ENCODE results near the gene HOXA2. TPM values are rescaled to one million over a fixed set of nuclear protein-coding genes. Genes with fewer than 3 reads are reported as not detected.

Gene HOXA2
- total and polyA plus RNA-seq, 2 of the 8 experiments (the other 6 are each of a cell fraction or from before 2014, with no cell fraction given) = not detected

DNA sequence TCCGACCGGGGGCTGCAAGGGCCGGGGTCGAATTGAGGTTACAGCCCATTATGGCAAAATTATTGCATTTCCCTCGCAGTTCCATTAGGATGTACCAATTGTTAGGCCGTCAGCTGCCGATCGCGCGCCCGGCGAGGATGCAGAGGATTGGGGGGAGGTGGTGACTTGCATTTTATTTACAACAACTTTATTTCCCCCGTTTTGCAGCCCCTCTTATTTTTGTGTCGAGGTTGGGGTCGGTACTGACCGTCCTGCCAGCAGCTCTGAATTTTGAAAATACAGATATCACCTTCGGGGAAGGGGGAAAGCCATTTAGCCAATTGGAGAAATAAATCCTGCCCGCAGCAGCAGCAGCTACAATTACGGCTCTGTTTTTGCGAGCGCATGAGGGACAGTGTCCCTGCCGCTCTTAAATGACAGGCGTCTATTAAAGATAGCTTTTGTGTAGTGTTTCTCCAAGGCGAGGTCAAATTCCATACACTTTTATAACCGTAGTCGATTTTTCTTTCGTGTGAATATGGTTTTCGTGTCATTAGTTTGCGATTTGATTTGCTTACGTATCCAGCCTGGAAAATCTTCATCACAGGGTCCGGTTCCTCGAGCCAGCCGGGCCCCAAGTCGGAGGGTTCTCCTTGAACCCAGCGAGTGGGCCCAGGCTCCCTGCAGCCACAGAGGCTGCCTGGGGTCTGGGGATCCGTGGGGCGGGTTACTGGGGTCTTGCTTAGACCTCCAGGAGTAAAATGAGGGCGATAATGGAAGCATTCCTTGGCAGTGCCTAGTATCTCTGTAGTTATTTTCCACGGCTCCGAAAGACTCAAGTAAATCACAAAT lies 41.7 kb upstream of the HOXA2 start (continued):
- no peak for TF ChIP-seq TBP (IDR thresholded peaks at IDR 0.05; ENCODE audit: low read depth, low read length)
- TF ChIP-seq RAD21 (IDR thresholded peaks at IDR 0.05 in 1 of 2, conservative IDR thresholded peaks at IDR 0.05 in 1 of 2; ENCODE audit: low read depth in 2 of 2, low read length in 2 of 2) = no peak
- no peak for TF ChIP-seq BRCA1 (IDR thresholded peaks at IDR 0.05; ENCODE audit: low read depth, low read length)
- no peak for TF ChIP-seq TEAD4 (IDR thresholded peaks at IDR 0.05; ENCODE audit: low read depth, low read length)
- no peak for TF ChIP-seq MAFK (IDR thresholded peaks at IDR 0.05; ENCODE audit: low read depth, low read length)
- TF ChIP-seq POLR2A (IDR thresholded peaks at IDR 0.05; ENCODE audit: control extremely low read depth in 1 of 2, low read depth in 2 of 2, low read length in 2 of 2) = no peak
- no peak for TF ChIP-seq SP2 (IDR thresholded peaks at IDR 0.05; ENCODE audit: low read length)
